Non-pigmented ciliary epithelial cell (primary cell): Measurements from ENCODE around the gene ALDH3B1.

Source experiments
- DNase-seq: peaks from one replicate; pipeline ENCODE4 v3.0.0-alpha.2; 2010; ENCODE audit warnings: low read depth

The ALDH3B1 gene

DNA sequence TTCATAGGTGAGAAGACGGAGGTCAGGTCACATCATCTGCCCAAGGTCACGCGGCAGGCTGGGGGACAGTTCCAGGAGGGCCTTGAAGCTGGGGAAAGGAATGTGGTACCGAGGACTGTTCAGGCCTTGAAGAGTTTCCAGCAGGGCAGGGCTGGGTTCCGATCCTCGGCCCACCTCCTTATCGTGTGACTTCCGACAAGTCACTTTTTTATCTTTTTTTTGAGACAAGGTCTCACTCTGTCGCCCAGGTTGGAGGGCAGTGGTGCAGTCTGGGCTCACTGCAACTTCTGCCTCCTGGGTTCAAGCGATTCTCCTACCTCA lies 21.0 kb downstream of the ALDH3B1 start:
- DNase-seq = no peak

GRCh38 chr11:68032003-68032402 lies 21.9 kb downstream of the ALDH3B1 start:
- DNase-seq = no peak

DNA sequence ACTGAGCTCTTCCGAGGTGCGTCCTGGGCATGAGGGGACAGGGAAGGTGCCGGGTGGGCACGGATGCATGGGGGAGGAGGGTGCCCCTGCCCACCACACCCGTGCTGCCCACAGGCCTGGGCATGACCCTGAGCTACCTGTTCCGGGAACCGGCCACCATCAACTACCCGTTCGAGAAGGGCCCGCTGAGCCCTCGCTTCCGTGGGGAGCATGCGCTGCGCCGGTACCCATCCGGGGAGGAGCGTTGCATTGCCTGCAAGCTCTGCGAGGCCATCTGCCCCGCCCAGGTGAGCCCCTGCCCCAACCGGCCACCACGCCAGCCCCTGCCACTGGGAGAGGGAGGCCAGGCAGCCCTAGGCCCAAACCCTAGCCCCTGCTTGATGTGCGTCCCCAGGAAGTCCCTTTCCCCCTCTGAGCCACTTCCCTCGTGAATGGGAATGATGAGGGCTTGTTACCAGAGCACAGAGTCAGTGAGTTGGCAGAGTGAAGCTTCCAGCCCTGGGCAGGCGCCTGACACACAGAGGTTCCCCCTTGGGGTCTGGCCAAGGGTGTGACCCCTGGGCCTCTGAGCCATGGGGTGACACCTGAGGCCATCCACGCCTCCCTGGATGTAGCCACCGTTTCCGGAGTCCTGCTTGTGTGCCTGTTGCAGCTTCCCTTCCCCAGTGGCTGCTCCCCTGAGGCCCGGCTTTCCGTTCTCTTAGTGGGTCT lies 23.0 kb downstream of the ALDH3B1 start:
- no peak for DNase-seq

DNA sequence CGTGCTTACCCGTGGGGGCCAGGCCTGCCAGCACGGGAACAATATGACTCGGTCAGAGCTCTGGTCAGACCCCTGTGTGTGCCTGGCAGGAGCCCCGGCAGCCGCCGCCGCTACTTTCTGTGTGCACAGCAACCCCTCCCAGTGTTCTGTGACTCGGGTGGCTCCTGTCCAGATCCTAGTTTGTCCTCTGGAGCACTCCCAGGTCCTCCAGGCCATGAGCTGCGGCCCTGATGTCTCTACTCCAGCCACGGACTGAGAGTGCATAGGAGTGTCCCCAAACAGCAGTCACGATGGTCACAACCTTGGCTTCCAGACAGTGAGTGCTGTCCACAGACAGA lies 23.6 kb downstream of the ALDH3B1 start:
- DNase-seq = no peak

- no peak for DNase-seq
Measured at GRCh38 chr11:68035266-68035876, 25.2 kb downstream of the ALDH3B1 start.

GRCh38 chr11:68036141-68036716 lies 26.1 kb downstream of the ALDH3B1 start:
- DNase-seq = no peak

GRCh38 chr11:68036717-68037239 lies 26.7 kb downstream of the ALDH3B1 start:
- DNase-seq = no peak

- DNase-seq = no peak
Measured at GRCh38 chr11:68037411-68038225, 27.5 kb downstream of the ALDH3B1 start.

GRCh38 chr11:68038226-68038717 lies 28.1 kb downstream of the ALDH3B1 start:
- no peak for DNase-seq

DNA sequence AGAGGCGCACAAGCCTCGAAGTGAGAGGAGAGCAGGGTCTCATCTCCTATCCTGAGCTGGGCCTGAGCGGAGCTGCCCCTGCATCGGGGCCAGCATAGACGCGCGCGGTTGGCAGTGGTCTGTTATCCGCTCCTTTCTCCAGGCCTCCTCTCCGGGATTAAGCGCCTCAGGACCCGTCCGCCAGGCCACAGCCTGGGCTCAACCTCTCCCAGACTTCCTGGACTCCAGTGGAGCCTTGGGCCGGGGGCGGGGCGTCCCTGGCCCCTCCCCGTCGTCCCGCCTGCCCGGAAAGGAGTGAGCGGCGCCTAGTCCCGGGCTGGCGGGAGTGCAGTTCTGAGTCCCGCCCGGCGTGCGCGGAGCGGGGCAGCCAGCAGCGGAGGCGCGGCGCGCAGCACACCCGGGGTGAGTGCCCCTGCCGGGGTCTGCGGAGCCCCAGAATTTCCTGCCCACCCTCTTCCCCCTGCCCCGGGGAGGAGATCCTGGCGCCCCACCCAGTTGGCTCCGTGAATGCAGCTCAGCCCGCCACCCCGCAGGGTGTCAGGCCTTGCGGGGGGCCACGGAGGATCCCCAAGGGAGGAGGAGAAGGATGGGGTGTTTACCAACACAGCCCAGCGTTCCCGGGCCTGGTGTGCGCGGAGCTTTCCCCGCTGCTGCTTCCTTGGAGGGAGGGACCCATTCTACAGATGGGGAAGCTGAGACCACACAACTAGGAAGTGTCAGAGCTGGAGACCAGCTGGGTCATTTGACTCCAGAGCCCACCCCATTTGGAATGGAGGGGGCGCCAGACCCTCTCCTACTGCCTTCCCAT lies 28.8 kb downstream of the ALDH3B1 start, which contains the start of gene TCIRG1:
TSS of gene TCIRG1 (plus strand) at position 308 of the 808 bp plus-strand sequence. CDS start 2,247 bp downstream, outside the sequence.
- no peak for DNase-seq

DNA sequence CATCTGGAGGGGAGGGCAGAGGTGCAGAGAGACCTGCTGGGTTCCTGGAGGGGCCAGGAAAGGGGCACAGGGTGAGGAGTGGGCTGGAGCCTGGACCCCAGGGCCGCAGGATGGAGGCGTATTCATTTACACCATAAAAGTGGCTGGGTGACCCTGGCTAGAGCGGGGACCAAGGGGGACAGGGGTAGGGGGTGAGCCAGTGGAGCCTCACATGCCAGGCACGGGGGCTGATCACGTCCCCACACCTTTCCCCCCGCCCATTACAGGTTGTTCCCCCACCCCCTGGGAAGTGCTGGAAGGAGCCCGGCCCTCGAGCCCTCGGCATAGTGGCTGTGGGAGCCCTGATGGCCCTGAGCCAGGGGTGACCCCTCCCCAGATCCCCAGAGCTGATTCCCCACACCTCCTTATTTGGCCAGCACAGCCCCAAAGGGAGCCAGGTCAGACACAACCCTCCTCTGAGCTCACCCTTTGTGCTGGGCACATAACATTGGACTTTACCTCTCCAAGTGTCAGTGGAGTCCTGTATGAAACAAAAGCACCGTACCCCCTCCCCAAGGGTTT lies 29.5 kb downstream of the ALDH3B1 start:
- DNase-seq = no peak

- no peak for DNase-seq
Measured at GRCh38 chr11:68040101-68040956, 30.2 kb downstream of the ALDH3B1 start.

DNA sequence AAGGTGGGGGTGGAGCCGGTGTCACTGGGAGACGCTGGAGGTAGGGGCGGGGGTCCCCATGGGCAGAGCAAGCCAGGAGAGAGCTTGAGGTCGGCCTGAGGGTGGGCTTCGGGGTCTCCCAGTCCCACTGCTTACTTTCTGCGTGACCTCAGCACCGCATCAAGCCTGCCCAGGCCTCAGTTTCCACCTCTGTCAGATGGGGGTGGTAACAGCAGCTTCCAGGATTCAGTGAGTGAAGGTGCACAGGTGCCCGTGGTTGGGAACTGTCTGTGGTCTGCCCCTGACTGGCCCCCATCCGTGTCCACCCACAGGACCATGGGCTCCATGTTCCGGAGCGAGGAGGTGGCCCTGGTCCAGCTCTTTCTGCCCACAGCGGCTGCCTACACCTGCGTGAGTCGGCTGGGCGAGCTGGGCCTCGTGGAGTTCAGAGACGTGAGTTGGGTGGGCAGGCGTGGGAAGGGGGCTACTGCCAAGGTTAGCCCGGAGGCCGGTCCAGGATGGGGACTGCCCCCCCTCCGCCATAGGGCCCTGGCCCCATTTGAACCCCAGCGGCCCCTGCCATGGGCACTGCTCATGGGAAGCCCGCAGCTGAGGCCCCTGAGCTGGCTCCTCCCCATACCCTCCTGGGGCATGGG lies 30.9 kb downstream of the ALDH3B1 start:
- DNase-seq = no peak

DNA sequence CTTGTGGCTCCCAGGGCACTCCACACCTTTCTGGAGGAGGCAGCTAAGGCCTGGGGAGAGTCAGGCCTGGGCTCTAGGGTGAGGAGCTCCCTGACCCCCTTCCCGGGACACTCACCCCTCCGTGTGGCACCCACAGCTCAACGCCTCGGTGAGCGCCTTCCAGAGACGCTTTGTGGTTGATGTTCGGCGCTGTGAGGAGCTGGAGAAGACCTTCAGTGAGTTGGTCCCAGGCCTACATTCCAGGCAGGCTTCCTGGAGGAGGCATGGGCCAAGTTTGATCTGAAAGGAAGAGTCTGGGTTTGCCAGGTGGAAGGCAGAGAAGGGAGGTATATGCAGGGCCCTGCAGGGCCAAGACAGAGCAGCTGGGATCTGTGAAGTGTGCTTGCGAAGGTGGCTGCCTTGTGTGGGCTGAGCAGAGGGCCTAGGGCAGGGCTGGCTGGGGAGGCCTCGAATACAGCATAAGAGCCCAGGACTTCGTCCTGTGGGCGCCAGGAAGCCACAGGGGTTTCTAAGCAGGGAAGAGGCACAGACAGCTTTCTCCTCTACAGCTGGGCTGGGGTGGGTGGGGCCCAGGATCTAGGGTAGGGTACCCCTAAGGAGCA lies 31.6 kb downstream of the ALDH3B1 start:
- DNase-seq = no peak

GRCh38 chr11:68042219-68043028 lies 32.3 kb downstream of the ALDH3B1 start:
- DNase-seq = no peak

DNA sequence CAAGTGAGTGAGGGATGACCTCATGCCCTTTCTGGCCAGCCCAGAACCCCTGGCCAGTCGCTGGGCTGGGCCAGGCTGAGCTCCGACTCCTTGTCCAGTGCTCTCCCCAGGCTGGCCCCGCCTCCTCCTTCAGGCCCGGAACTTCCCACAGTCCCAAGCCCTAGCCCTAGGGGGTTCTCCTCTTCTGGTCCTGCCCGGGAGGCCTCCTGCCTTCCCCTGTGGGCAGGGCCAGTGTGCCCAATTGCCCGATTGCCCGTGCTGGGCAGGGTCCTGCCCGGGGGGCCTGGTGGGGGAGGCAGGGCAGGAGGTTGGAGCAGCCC lies 32.9 kb downstream of the ALDH3B1 start:
- no peak for DNase-seq

- no peak for DNase-seq
Measured at GRCh38 chr11:68043349-68044144, 33.4 kb downstream of the ALDH3B1 start.
